NOMO-1 treated with DMSO at 0.1 percent for 48 hours (cell line): ENCODE measurements around the gene MBLAC2.

Experiments
- DNase-seq: peaks from one replicate; lab custom pipeline; 2025; ENCODE audit not compliant: unreplicated experiment; lab: John Stamatoyannopoulos, UW

Gene MBLAC2

GRCh38 chr5:90474235-90475107, at the start of gene MBLAC2, which contains the start of gene POLR3G:
Gene MBLAC2 (minus strand): TSS chr5:90474771. CDS start chr5:90474292, 479 bp downstream.
Gene POLR3G (plus strand): TSS chr5:90474864. CDS start chr5:90485568, 10,704 bp downstream.
- peak; percentile 85 for DNase-seq

DNA sequence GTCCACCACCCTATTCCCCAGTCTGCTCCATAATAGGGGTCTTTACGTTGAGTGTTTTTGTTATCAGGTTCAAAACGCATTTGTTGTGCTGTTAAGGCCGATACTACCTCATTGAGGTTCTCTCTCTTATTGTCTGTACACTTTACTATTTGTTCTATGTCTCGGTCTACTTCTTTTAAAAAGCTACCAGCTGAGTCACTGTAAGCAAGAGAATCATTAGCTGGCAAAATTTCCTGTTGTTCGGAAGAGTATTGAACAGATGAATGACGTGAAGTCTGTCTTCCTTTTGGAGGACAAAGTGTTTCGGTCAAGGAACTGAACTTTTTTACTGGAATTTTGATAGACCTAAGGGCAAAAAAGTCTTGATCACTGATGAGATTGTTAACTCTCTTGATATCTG, 44.5 kb upstream of the MBLAC2 start:
- DNase-seq = no peak

GRCh38 chr5:90518661-90519060, 44.1 kb upstream of the MBLAC2 start:
- DNase-seq = no peak

DNA sequence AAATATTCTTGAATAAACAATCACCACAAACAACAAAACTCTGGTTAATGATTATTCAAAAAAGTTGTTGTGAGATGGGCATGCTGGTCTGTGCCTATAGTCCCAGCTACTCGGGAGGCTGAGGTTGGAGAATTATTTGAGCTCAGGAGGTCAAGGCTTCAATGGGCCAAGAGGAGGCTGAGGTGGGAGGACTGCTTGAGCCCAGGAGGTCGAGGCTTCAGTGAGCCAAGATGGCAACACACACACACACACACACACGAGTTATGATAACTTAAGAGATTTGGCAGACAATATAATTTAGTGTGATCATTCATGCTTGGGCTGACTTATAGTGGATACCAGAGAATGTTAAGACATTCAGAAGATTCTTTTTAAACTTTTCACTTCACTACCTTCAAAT, 39.9 kb upstream of the MBLAC2 start:
- DNase-seq = no peak

DNA sequence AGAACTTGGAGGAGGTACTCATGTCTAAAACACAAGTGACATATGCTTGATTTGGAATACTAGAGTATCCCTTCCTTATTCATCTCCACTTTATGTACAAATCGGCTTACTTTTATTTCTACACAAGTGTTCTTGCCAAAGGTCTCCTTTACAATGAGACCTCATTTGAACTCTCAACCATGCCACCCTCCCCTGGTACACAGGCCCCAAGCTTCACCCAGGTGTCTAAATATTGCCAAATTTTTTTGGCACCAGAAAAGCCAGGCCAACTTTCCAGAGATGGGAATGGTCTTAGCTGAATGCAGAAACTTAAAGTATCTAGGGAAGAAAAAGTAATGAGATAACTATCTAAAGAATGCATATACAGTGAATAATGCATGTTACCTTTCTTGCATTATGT, 35.9 kb upstream of the MBLAC2 start:
- DNase-seq = no peak

DNA sequence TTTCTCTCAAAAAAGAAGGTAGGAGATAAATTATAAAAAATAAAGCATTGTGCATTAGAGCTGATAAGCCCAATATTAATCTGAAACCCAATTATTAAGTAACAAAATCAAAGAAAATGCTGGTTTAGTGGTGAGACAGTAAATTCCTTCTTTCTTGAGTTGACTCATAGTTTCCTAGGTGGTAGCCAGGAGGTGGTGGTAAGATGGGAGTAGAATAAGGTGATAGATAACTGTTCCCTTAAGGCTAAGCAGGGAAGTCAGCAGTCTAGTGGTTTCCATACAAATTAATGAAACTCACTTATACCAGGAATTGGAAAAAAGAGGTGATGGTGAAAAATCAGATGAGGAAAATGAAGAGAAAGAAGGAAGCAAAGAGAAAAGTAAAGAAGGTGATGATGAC, 31.6 kb upstream of the MBLAC2 start:
- DNase-seq = no peak

- no peak for DNase-seq
Measured at GRCh38 chr5:90504743-90505142, 30.2 kb upstream of the MBLAC2 start.

- no peak for DNase-seq
Measured at GRCh38 chr5:90503596-90503995, 29.0 kb upstream of the MBLAC2 start.

- no peak for DNase-seq
Measured at GRCh38 chr5:90495146-90495545, 20.6 kb upstream of the MBLAC2 start.

GRCh38 chr5:90494043-90494442, 19.5 kb upstream of the MBLAC2 start:
- no peak for DNase-seq

GRCh38 chr5:90488791-90489190, 14.2 kb upstream of the MBLAC2 start:
- DNase-seq = no peak

DNA sequence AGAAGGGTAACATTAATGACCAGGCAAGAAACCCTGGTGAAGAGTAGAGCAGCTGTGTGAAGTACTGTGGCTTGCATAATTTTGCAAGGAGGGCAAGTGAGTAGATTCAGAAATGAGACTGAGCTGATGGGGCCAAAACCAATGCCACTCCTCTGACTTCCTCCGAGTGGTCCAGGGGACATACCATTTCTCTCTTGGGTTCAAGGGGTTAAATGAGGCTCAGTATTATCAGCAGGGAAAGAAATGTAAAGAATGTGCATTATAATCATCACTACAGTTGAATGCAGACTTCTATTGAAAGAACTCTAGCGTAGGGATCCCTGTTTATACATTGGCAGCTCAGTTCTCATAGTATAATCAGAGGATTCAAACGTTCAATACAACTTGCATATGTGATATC, 10.0 kb upstream of the MBLAC2 start:
- no peak for DNase-seq

DNA sequence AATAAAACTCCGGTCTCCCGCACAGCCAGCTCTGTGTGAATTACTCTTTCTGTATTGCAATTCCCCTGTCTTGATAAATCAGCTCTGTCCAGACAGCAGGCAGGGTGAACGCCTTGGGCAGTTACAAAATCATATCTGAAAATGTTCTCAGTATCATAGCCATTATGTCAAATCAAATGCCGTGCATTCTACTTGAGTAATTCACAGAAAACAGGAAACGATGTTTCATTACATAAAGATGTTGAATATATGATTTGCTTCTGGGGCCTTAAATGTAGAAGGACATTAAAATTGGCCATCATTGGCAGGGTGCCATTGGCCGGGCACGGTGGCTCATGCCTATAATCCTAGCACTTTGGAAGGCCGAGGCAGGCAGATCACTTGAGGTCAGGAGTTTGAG, 8.6 kb upstream of the MBLAC2 start:
- no peak for DNase-seq

GRCh38 chr5:90480699-90481098, 6.1 kb upstream of the MBLAC2 start:
- no peak for DNase-seq

- no peak for DNase-seq
Measured at GRCh38 chr5:90479611-90480385, 5.2 kb upstream of the MBLAC2 start.

DNA sequence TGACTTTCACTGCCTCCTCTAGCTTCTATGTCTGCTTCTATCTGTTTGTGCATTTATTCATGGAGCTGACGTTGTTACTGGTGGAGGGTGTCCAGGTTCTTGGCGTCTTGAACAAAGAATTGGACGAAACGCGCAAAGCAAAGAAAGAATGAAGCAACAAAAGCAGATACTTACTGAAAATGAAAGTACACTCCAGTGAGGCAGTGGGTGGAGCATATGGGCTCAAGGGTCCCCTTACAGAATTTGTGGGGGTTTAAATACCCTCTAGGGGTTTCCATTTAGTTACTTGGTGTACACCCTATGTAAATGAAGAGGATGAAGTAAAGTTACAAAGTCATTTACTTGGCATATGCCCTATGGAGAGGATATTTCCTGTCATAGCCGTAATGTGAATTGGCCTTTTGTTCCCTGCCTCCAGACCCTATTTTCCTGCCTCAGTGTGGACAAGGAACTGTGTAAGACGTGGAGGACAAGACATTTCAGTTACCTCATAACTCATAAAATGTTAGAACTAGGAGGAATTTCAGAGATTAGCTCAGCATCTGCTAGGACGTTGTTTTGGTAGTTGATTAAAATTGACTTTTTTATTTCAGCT, 3.1 kb upstream of the MBLAC2 start:
- no peak for DNase-seq

GRCh38 chr5:90477073-90477472, 2.5 kb upstream of the MBLAC2 start:
- no peak for DNase-seq

DNA sequence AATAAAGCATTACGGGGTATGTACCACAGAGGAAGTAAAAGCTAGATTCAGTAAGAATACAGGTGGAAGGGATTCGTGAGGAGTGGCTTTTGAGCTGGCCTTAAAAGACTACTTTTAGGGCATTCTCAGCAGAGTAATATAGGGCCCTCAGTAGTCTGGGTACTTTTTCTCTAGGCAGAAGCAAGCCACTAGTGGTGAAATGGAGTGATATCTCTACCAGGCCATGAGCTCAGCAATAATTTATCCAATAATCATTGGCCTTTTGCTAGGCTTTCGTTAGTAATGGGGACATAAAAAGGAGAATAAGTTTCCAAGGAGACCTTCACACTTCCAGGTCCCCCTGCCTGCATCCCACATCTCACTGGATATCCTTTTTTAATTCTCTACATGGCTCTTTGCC, 1.8 kb upstream of the MBLAC2 start:
- DNase-seq = no peak

- DNase-seq = no peak
Measured at GRCh38 chr5:90475436-90475980, 937 bp upstream of the MBLAC2 start.

DNA sequence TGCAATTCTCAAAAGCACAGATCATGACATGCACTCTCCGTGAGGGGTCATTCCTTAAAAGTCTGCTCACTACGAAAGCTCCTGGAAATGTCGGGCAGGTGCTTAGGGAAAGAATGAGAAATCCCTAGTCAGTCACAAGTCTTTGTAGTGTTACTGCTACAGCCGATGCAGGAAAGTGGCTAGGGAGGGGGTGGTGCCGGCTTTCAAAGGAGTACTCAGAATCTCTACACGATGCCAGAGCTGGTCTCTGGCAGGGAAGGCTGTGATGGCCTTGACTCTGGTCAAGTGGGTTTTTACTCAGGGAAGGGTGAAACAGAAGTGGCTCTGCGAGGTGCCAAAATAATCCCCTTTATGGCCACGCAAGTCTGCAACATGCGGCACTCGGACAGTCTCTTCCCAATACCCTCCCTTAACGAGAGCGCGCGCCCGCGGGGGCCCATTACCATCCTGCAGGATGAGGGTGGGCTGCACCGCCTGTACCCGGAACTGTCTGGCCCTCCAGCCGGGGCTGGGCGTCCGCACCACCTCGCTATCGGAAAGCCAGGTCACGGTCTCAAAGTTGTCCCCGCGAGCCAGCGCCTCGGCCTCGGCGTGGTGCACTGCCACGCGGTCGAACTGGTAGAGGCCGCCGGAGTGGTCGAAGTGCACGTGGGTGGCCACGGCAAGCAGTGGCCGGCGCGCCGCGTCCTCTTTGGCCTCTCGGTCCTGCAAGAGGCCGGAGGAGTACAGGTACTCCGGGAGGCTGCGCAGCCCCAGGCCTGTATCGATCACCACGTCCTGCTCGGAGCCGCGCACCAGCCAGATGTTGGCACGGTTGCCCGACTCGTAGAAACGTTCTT, 956 bp downstream of the MBLAC2 start:
- DNase-seq = peak; percentile 47
